Liver (tissue), 9 donors: ENCODE data around the gene VWA5B2. TPM values are rescaled to one million over a fixed set of nuclear protein-coding genes. Genes with fewer than 3 reads are reported as not detected.

Experiments
- DNase-seq: peaks from one replicate; pipeline ENCODE4 v3.0.0-alpha.2; 2017; ENCODE audit warnings: low spot score
- H3K27ac ChIP-seq, 2 donors: one replicate each; pipeline ENCODE4 v1.7.0; 2013; ENCODE audit warnings: inconsistent platforms in 2 of 2, low read length in 2 of 2, control low read depth in 1 of 2, low read depth in 1 of 2, mild to moderate bottlenecking in 1 of 2
- H3K27me3 ChIP-seq, 4 donors: one replicate each; pipeline versions ENCODE4 v1.6.1 to v1.7.0; 2013; ENCODE audit warnings: low read length in 3 of 4, inconsistent platforms in 1 of 4, mild to moderate bottlenecking in 1 of 4, moderate library complexity in 1 of 4; ENCODE audit not compliant: control insufficient read depth in 4 of 4, insufficient read depth in 4 of 4
- H3K36me3 ChIP-seq, 4 donors: one replicate each; pipeline versions ENCODE4 v1.6.1 to v1.7.0; 2013; ENCODE audit warnings: low read length in 3 of 4, mild to moderate bottlenecking in 3 of 4, low read depth in 1 of 4, moderate library complexity in 1 of 4; ENCODE audit not compliant: control insufficient read depth in 4 of 4, insufficient read depth in 3 of 4
- H3K4me1 ChIP-seq, 4 donors: one replicate each; pipeline versions ENCODE4 v1.6.1 to v1.7.0; 2013; ENCODE audit warnings: low read length in 3 of 4, mild to moderate bottlenecking in 3 of 4, moderate library complexity in 1 of 4; ENCODE audit not compliant: control insufficient read depth in 4 of 4, insufficient read depth in 4 of 4
- H3K4me3 ChIP-seq, 3 donors: one replicate each; pipeline versions ENCODE4 v1.6.1 to v1.7.0; 2013; ENCODE audit warnings: low read length in 3 of 3, control low read depth in 1 of 3, low read depth in 1 of 3, mild to moderate bottlenecking in 1 of 3
- H3K9ac ChIP-seq, 2 donors: one replicate each; pipeline ENCODE4 v1.7.0; 2013; ENCODE audit warnings: low read length in 2 of 2, mild to moderate bottlenecking in 2 of 2, moderate library complexity in 2 of 2, control low read depth in 1 of 2, low read depth in 1 of 2
- H3K9me3 ChIP-seq, 4 donors: one replicate each; pipeline versions ENCODE4 v1.6.1 to v1.7.0; 2013; ENCODE audit warnings: low read length in 3 of 4; ENCODE audit not compliant: control insufficient read depth in 4 of 4
- FOXA1 ChIP-seq: IDR thresholded peaks from 2 replicates; pipeline ENCODE4 v1.6.1; 2016; ENCODE audit warnings: antibody characterized with exemption
- FOXA2 ChIP-seq: IDR thresholded peaks from 2 replicates; pipeline ENCODE4 v1.6.1; 2016; ENCODE audit warnings: antibody characterized with exemption
- HNF4A ChIP-seq, 2 donors: conservative IDR thresholded peaks; 2 replicates each; pipeline ENCODE4 v1.6.1; 2016; ENCODE audit warnings: antibody characterized with exemption in 2 of 2, mild to moderate bottlenecking in 2 of 2
- HNF4G ChIP-seq: IDR thresholded peaks from 2 replicates; pipeline ENCODE4 v1.6.1; 2016; ENCODE audit warnings: antibody characterized with exemption
- JUND ChIP-seq, 2 donors: IDR thresholded peaks; 2 replicates each; pipeline ENCODE4 v1.6.1; 2016; ENCODE audit warnings: antibody characterized with exemption in 2 of 2
- NR2F2 ChIP-seq: IDR thresholded peaks from 2 replicates; pipeline ENCODE4 v1.6.1; 2016; ENCODE audit warnings: antibody characterized with exemption
- RAD21 ChIP-seq, 2 donors: IDR thresholded peaks; 2 replicates each; pipeline ENCODE4 v1.6.1; 2016; ENCODE audit warnings: antibody characterized with exemption in 2 of 2, mild to moderate bottlenecking in 2 of 2
- RXRA ChIP-seq, 2 donors: IDR thresholded peaks; 2 replicates each; pipeline ENCODE4 v1.6.1; 2017 to 2018; ENCODE audit warnings: antibody characterized with exemption in 2 of 2, mild to moderate bottlenecking in 1 of 2
- SP1 ChIP-seq: IDR thresholded peaks from 2 replicates; pipeline ENCODE4 v1.6.1; 2018; ENCODE audit warnings: antibody characterized with exemption, mild to moderate bottlenecking
- TAF1 ChIP-seq: conservative IDR thresholded peaks from 2 replicates; pipeline ENCODE4 v1.6.1; 2016; ENCODE audit warnings: antibody characterized with exemption, mild to moderate bottlenecking
- ZBTB33 ChIP-seq: IDR thresholded peaks from 2 replicates; pipeline ENCODE4 v1.6.1; 2016; ENCODE audit warnings: antibody characterized with exemption
- WGBS: extraction: QIAGEN DNeasy Blood & Tissue Kit; methylation state at CpG from one replicate; pipeline ENCODE4 v1.1.7; 2013; 5-methylcytosine and 5-hydroxymethylcytosine counted together
- polyA plus RNA-seq, 2 donors: library from polyadenylated mRNA; stranded (reverse) in 1 of 2; unstranded in 1 of 2; fragments of 200-250 nt in 1 of 2; fragments of >200 nt in 1 of 2; fragmentation: Nextera tagmentation in 1 of 2; extraction: Ambion mirVana in 1 of 2; gene quantifications; one replicate each; pipeline versions ENCODE4 v1.2.1 to v1.2.3, GENCODE V29; 2013 to 2015
- total RNA-seq, 2 donors: library from RNA; depleted of rRNA; stranded (reverse); fragments of >200 nt; gene quantifications; one replicate each; pipeline ENCODE4 v1.2.3, GENCODE V29; 2014
- TF ChIP-seq, protein P1 (sequence below): IDR thresholded peaks from 2 replicates; pipeline ENCODE4 v1.6.1; 2016; ENCODE audit warnings: antibody characterized with exemption, mild to moderate bottlenecking
- TF ChIP-seq, protein P2 (sequence below): IDR thresholded peaks from 2 replicates; pipeline ENCODE4 v1.6.1; 2016; ENCODE audit warnings: antibody characterized with exemption
- TF ChIP-seq, protein P3 (sequence below): fragments of 150-350 bp; IDR thresholded peaks from 2 replicates; pipeline ENCODE4 v1.5.1; 2017; ENCODE audit warnings: improper control_type of control experiment, low read depth, low read length; ENCODE audit not compliant: missing input control
- donor health status: healthy.
- donor health status: healthy.
- donor health status: healthy.
- donor health status: healthy.
- donor health status: healthy.

VWA5B2 gene
- total and polyA plus RNA-seq, 4 donors: under 0.01 to 0.14 (median 0.08) TPM; not detected in 1

DNA sequence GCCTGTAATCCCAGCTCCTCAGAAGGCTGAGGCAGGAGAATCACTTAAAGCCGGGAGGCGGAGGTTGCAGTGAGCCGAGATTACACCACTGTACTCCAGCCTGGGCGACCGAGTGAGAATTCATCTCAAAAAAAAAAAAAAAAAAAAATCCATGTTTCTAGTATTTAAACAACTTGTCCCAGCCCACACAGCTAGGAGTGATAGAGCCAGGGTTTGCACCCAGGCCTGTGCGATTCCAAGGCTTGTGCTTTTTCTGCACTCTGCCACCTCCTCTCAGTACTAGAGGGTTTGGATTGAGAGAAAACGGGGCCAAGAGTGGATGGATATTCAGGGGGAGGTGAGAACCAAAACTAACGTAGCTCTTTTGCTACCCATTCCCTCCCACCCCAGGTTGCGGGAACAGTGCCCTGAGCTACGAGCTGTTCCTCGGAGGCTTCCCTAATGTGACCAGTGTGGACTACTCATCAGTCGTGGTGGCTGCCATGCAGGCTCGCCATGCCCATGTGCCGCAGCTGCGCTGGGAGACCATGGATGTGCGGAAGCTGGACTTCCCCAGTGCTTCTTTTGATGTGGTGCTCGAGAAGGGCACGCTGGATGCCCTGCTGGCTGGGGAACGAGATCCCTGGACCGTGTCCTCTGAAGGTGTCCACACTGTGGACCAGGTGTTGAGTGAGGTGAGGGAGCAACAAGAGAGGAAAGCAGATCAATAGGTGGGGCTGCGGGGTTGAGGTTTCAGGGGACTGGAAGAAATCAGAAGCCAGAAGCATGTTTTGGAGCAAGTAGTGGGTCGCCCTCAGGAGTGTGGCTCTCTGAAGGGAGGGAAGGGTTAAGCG, 27.9 kb downstream of the VWA5B2 start:
- 97% methylated on average over 23 of the region's 23 CpGs for WGBS
- peaks cover 0 to 5% (median 0%) of the 10 kb centered on the region in 4 donors for H3K36me3 ChIP-seq
- H3K4me3 ChIP-seq: no peak overlapping the region
- H3K4me1 ChIP-seq: peaks cover 9 to 23% (median 14%) of the 10 kb centered on the region in 4 donors
- H3K27me3 ChIP-seq: no peaks in the 10 kb centered on the region
- H3K9ac ChIP-seq: no peak overlapping the region
- TF ChIP-seq FOXA1 (no peak), RAD21 (IDR thresholded peaks at IDR 0.05) (no peak), HNF4A (conservative IDR thresholded peaks at IDR 0.05) (no peak), ZBTB33 (no peak), FOXA2 (no peak), JUND (IDR thresholded peaks at IDR 0.05) (no peak)
- TF ChIP-seq, protein P1, sequence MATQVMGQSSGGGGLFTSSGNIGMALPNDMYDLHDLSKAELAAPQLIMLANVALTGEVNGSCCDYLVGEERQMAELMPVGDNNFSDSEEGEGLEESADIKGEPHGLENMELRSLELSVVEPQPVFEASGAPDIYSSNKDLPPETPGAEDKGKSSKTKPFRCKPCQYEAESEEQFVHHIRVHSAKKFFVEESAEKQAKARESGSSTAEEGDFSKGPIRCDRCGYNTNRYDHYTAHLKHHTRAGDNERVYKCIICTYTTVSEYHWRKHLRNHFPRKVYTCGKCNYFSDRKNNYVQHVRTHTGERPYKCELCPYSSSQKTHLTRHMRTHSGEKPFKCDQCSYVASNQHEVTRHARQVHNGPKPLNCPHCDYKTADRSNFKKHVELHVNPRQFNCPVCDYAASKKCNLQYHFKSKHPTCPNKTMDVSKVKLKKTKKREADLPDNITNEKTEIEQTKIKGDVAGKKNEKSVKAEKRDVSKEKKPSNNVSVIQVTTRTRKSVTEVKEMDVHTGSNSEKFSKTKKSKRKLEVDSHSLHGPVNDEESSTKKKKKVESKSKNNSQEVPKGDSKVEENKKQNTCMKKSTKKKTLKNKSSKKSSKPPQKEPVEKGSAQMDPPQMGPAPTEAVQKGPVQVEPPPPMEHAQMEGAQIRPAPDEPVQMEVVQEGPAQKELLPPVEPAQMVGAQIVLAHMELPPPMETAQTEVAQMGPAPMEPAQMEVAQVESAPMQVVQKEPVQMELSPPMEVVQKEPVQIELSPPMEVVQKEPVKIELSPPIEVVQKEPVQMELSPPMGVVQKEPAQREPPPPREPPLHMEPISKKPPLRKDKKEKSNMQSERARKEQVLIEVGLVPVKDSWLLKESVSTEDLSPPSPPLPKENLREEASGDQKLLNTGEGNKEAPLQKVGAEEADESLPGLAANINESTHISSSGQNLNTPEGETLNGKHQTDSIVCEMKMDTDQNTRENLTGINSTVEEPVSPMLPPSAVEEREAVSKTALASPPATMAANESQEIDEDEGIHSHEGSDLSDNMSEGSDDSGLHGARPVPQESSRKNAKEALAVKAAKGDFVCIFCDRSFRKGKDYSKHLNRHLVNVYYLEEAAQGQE: no peak
- no peak overlapping the region for H3K27ac ChIP-seq
- no peaks in the 10 kb centered on the region for H3K9me3 ChIP-seq
- no peak for DNase-seq

- Histone ChIP-seq H3K9me3 (no peaks in the 10 kb centered on the region), H3K27ac (no peak overlapping the region), H3K36me3 (peaks cover 0 to 5% (median 0%) of the 10 kb centered on the region in 4 donors), H3K9ac (no peak overlapping the region), H3K4me1 (peaks cover 9 to 29% (median 14%) of the 10 kb centered on the region in 4 donors), H3K4me3 (no peak overlapping the region), H3K27me3 (no peaks in the 10 kb centered on the region)
- TF ChIP-seq HNF4A (conservative IDR thresholded peaks at IDR 0.05): no peak
- TF ChIP-seq FOXA2: no peak
- TF ChIP-seq RXRA (IDR thresholded peaks at IDR 0.05): no peak
- TF ChIP-seq TAF1: no peak
- TF ChIP-seq ZBTB33: no peak
- TF ChIP-seq, protein P2, sequence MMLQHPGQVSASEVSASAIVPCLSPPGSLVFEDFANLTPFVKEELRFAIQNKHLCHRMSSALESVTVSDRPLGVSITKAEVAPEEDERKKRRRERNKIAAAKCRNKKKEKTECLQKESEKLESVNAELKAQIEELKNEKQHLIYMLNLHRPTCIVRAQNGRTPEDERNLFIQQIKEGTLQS: no peak
- no peak for TF ChIP-seq SP1
- TF ChIP-seq HNF4G: no peak
- no peak for TF ChIP-seq NR2F2
- no peak for TF ChIP-seq FOXA1
- TF ChIP-seq, protein P3, sequence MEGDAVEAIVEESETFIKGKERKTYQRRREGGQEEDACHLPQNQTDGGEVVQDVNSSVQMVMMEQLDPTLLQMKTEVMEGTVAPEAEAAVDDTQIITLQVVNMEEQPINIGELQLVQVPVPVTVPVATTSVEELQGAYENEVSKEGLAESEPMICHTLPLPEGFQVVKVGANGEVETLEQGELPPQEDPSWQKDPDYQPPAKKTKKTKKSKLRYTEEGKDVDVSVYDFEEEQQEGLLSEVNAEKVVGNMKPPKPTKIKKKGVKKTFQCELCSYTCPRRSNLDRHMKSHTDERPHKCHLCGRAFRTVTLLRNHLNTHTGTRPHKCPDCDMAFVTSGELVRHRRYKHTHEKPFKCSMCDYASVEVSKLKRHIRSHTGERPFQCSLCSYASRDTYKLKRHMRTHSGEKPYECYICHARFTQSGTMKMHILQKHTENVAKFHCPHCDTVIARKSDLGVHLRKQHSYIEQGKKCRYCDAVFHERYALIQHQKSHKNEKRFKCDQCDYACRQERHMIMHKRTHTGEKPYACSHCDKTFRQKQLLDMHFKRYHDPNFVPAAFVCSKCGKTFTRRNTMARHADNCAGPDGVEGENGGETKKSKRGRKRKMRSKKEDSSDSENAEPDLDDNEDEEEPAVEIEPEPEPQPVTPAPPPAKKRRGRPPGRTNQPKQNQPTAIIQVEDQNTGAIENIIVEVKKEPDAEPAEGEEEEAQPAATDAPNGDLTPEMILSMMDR: no peak
- 93% methylated on average over 5 of the region's 5 CpGs for WGBS
- DNase-seq: no peak
These were observed 29.5 kb downstream of the VWA5B2 start for GRCh38 chr3:184258926-184259325.
